ENCODE results near the gene LRP1B. TPM values are rescaled to one million over a fixed set of nuclear protein-coding genes. Genes with fewer than 3 reads are reported as not detected.

Gene LRP1B
- total RNA-seq, 4 donors from 2014 or later: 1.2 to 3.3 (median 2.6) TPM

GRCh38 chr2:142134911-142135310 lies 4.1 kb upstream of the LRP1B start:
- H3K4me1 ChIP-seq: peaks cover 0 to 16% (median 0%) of the 10 kb centered on the region in 4 donors
- H3K36me3 ChIP-seq: no peaks in the 10 kb centered on the region
- no peak for DNase-seq (ENCODE audit: low spot score in 2 of 2)
- H3K27ac ChIP-seq: no peak overlapping the region
- 82 to 87% methylated on average over 3 of the region's 3 CpGs for WGBS, 2 donors
- H3K9me3 ChIP-seq: no peaks in the 10 kb centered on the region
- no peaks in the 10 kb centered on the region for H3K27me3 ChIP-seq
- TF ChIP-seq POLR2A (IDR thresholded peaks at IDR 0.05): no peak
- no peak for TF ChIP-seq EP300 (IDR thresholded peaks at IDR 0.05)
- no peak for TF ChIP-seq CTCF (IDR thresholded peaks at IDR 0.05)
- H3K4me3 ChIP-seq: no peak overlapping the region

- TF ChIP-seq EP300 (IDR thresholded peaks at IDR 0.05) (no peak), CTCF (IDR thresholded peaks at IDR 0.05) (no peak), POLR2A (IDR thresholded peaks at IDR 0.05) (no peak)
- Histone ChIP-seq H3K4me1 (peaks cover 0 to 20% (median 0%) of the 10 kb centered on the region in 4 donors), H3K27ac (peak overlapping the region in 1 of 4 donors; percentile 22), H3K36me3 (no peaks in the 10 kb centered on the region), H3K4me3 (peak overlapping the region; percentile 31 to 60 (median 49)), H3K27me3 (no peaks in the 10 kb centered on the region), H3K9me3 (no peaks in the 10 kb centered on the region)
- 1% methylated on average over 64 to 65 of the region's 68 CpGs for WGBS, 2 donors
- peak; percentile 19 to 36 for DNase-seq (ENCODE audit: low spot score in 2 of 2)
Measured at GRCh38 chr2:142130111-142131009, 456 bp downstream of the LRP1B start.

- H3K9me3 ChIP-seq: no peaks in the 10 kb centered on the region
- TF ChIP-seq POLR2A (IDR thresholded peaks at IDR 0.05): no peak
- TF ChIP-seq EP300 (IDR thresholded peaks at IDR 0.05): no peak
- no peak for TF ChIP-seq CTCF (IDR thresholded peaks at IDR 0.05)
- peaks cover 0 to 20% (median 0%) of the 10 kb centered on the region in 4 donors for H3K4me1 ChIP-seq
- H3K27ac ChIP-seq: no peak overlapping the region
- H3K27me3 ChIP-seq: no peaks in the 10 kb centered on the region
- DNase-seq (ENCODE audit: low spot score in 2 of 2): no peak
- H3K36me3 ChIP-seq: no peaks in the 10 kb centered on the region
- no peak overlapping the region for H3K4me3 ChIP-seq
- WGBS, 2 donors: 92 to 93% methylated on average over 5 of the region's 5 CpGs
Measured at GRCh38 chr2:142128105-142128504, 2.7 kb downstream of the LRP1B start.

- no peak for DNase-seq (ENCODE audit: low spot score in 2 of 2)
- TF ChIP-seq EP300 (IDR thresholded peaks at IDR 0.05) (no peak), CTCF (IDR thresholded peaks at IDR 0.05) (no peak), POLR2A (IDR thresholded peaks at IDR 0.05) (no peak)
- no peaks in the 10 kb centered on the region for H3K9me3 ChIP-seq
- no peak overlapping the region for H3K27ac ChIP-seq
- peaks cover 0 to 20% (median 0%) of the 10 kb centered on the region in 4 donors for H3K4me1 ChIP-seq
- no peak overlapping the region for H3K4me3 ChIP-seq
- no peaks in the 10 kb centered on the region for H3K36me3 ChIP-seq
- no peaks in the 10 kb centered on the region for H3K27me3 ChIP-seq
Measured at GRCh38 chr2:142127248-142127647, 3.6 kb downstream of the LRP1B start.

- H3K36me3 ChIP-seq: no peaks in the 10 kb centered on the region
- H3K27me3 ChIP-seq: no peaks in the 10 kb centered on the region
- TF ChIP-seq EP300 (IDR thresholded peaks at IDR 0.05) (no peak), CTCF (IDR thresholded peaks at IDR 0.05) (no peak), POLR2A (IDR thresholded peaks at IDR 0.05) (no peak)
- no peak for DNase-seq (ENCODE audit: low spot score in 2 of 2)
- H3K4me3 ChIP-seq: no peak overlapping the region
- peaks cover 0 to 2% (median 0%) of the 10 kb centered on the region in 4 donors for H3K4me1 ChIP-seq
- no peak overlapping the region for H3K27ac ChIP-seq
- no peaks in the 10 kb centered on the region for H3K9me3 ChIP-seq
Measured at GRCh38 chr2:142124706-142125105, 6.1 kb downstream of the LRP1B start.

All from tibial nerve (tissue), 4 donors.